ENCODE data around the gene PDCD1.
"Not testable (repeated sequence)": the region's sequence is repeated elsewhere in the genome, so short reads cannot be mapped to it uniquely, and the experiment has no call there.

The PDCD1 gene

GRCh38 chr2:241849616-241850543 lies 8.8 kb downstream of the PDCD1 start:
- DNase-seq, result no peak

- DNase-seq, result no peak
Measured at GRCh38 chr2:241848761-241849615, 9.7 kb downstream of the PDCD1 start.

GRCh38 chr2:241846406-241846805 lies 12.3 kb downstream of the PDCD1 start:
- DNase-seq, result no peak

- DNase-seq, result no peak
Measured at GRCh38 chr2:241844831-241845578, 13.7 kb downstream of the PDCD1 start.

GRCh38 chr2:241844066-241844728 lies 14.5 kb downstream of the PDCD1 start:
- no peak for DNase-seq

- no peak for DNase-seq
Measured at GRCh38 chr2:241843321-241844065, 15.2 kb downstream of the PDCD1 start.

GRCh38 chr2:241842620-241843211 lies 16.0 kb downstream of the PDCD1 start:
- no peak for DNase-seq

- no peak for DNase-seq
Measured at GRCh38 chr2:241842067-241842415, 16.7 kb downstream of the PDCD1 start.

GRCh38 chr2:241841181-241842066 lies 17.3 kb downstream of the PDCD1 start:
- DNase-seq, result no peak

GRCh38 chr2:241837197-241837965 lies 21.3 kb downstream of the PDCD1 start:
- DNase-seq, result no peak

GRCh38 chr2:241836292-241836691 lies 22.4 kb downstream of the PDCD1 start:
- no peak for DNase-seq

- DNase-seq, result no peak
Measured at GRCh38 chr2:241835611-241836010, 23.1 kb downstream of the PDCD1 start.

GRCh38 chr2:241834527-241835210 lies 24.0 kb downstream of the PDCD1 start:
- DNase-seq, result no peak

- DNase-seq, result not testable (repeated sequence)
Measured at GRCh38 chr2:241833756-241834526, 24.8 kb downstream of the PDCD1 start.

- no peak for DNase-seq
Measured at GRCh38 chr2:241833101-241833663, 25.5 kb downstream of the PDCD1 start.

GRCh38 chr2:241827394-241827793 lies 31.3 kb downstream of the PDCD1 start:
- no peak for DNase-seq

Measured in NCI-H1092 treated with DMSO at 0.1 percent for 48 hours (cell line).